HepG2 (cell line): ENCODE measurements around the gene RASSF7. TPM values are rescaled to one million over a fixed set of nuclear protein-coding genes. Genes with fewer than 3 reads are reported as not detected.

Experiments
- HOXA9 ChIP-seq: sonication (generic); formaldehyde crosslinking; IDR thresholded peaks from 2 replicates; pipeline ENCODE4 v1.8.1; 2022; ENCODE audit warnings: missing genetic modification reagents, mild to moderate bottlenecking, moderate library complexity, borderline replicate concordance
- MTA3 ChIP-seq: sonication (generic); formaldehyde crosslinking; IDR thresholded peaks from 2 replicates; pipeline ENCODE4 v1.4.0; 2020; ENCODE audit warnings: missing genetic modification reagents
- MXD1 ChIP-seq: sonication (generic); formaldehyde crosslinking; IDR thresholded peaks from 2 replicates; pipeline ENCODE4 v1.4.0; 2020; ENCODE audit warnings: mild to moderate bottlenecking, missing genetic modification reagents
- NR0B2 ChIP-seq: sonication (generic); formaldehyde crosslinking; IDR thresholded peaks from 2 replicates; pipeline ENCODE4 v1.4.0; 2020; ENCODE audit warnings: mild to moderate bottlenecking, missing genetic modification reagents
- RAD21 ChIP-seq: fragments of 450-650 bp; formaldehyde crosslinking; IDR thresholded peaks from 2 replicates; pipeline ENCODE4 v1.5.0; 2020; ENCODE audit warnings: mild to moderate bottlenecking
- SNAPC2 ChIP-seq: sonication (generic); formaldehyde crosslinking; IDR thresholded peaks from 2 replicates; pipeline ENCODE4 v1.8.1; 2022; ENCODE audit warnings: mild to moderate bottlenecking, missing genetic modification reagents
- ZBTB10 ChIP-seq: sonication (generic); formaldehyde crosslinking; IDR thresholded peaks from 2 replicates; pipeline ENCODE4 v1.4.0; 2020; ENCODE audit warnings: missing genetic modification reagents, borderline replicate concordance
- ZBTB26 ChIP-seq: IDR thresholded peaks from 2 replicates; pipeline ENCODE4 v1.6.1; 2016; ENCODE audit warnings: missing compliant biosample characterization, missing genetic modification reagents, borderline replicate concordance
- ZNF142 ChIP-seq: sonication (generic); formaldehyde crosslinking; IDR thresholded peaks from 2 replicates; pipeline ENCODE4 v1.4.0; 2020; ENCODE audit warnings: missing genetic modification reagents
- ZNF234 ChIP-seq: sonication (generic); formaldehyde crosslinking; conservative IDR thresholded peaks from 2 replicates; pipeline ENCODE4 v1.5.1; 2020; ENCODE audit warnings: mild to moderate bottlenecking, missing genetic modification reagents
- ZNF33A ChIP-seq: sonication (generic); formaldehyde crosslinking; IDR thresholded peaks from 2 replicates; pipeline ENCODE4 v1.5.1; 2020; ENCODE audit warnings: missing genetic modification reagents, mild to moderate bottlenecking, moderate library complexity, borderline replicate concordance
- ZNF350 ChIP-seq: sonication (generic); formaldehyde crosslinking; IDR thresholded peaks from 2 replicates; pipeline ENCODE4 v1.4.0; 2020; ENCODE audit warnings: mild to moderate bottlenecking, low read depth, missing genetic modification reagents, borderline replicate concordance
- ZNF362 ChIP-seq: sonication (generic); formaldehyde crosslinking; IDR thresholded peaks from 2 replicates; pipeline ENCODE4 v1.4.0; 2020; ENCODE audit warnings: missing genetic modification reagents, mild to moderate bottlenecking, borderline replicate concordance
- ZNF607 ChIP-seq: sonication (generic); formaldehyde crosslinking; IDR thresholded peaks from 2 replicates; pipeline ENCODE4 v1.5.1; 2020; ENCODE audit warnings: missing genetic modification reagents, mild to moderate bottlenecking, borderline replicate concordance
- ZNF740 ChIP-seq: sonication (generic); formaldehyde crosslinking; IDR thresholded peaks from 2 replicates; pipeline ENCODE4 v1.4.0; 2020; ENCODE audit warnings: missing genetic modification reagents
- polyA plus RNA-seq, 8 experiments: library from polyadenylated mRNA; depleted of rRNA in 3 of 8; stranded (reverse) in 7 of 8; unstranded in 1 of 8; fragments of >200 nt; fragmentation: Illumina TruSeq in 4 of 8; extraction: Trizol in 4 of 8; gene quantifications; 2 replicates each; pipeline versions ENCODE4 v1.2.1 to v1.2.3, GENCODE V29; 2011 to 2016; ENCODE audit warnings: low read depth in 4 of 8, missing spikeins in 1 of 8, mixed read lengths in 1 of 8; ENCODE audit not compliant: insufficient read depth in 1 of 8
- total RNA-seq, 5 experiments: library from RNA; depleted of rRNA; stranded (reverse); fragments of >200 nt; fragmentation: Illumina TruSeq; extraction: Trizol; gene quantifications; 2 replicates each; pipeline ENCODE4 v1.2.3, GENCODE V29; 2016; ENCODE audit warnings: low read depth in 1 of 5

RASSF7 gene
- total and polyA plus RNA-seq, 2 of the 13 experiments (the other 11 are each of a cell fraction or from before 2014, with no cell fraction given), result 20.2 to 28.6 TPM

GRCh38 chr11:520428-521176, 40.2 kb upstream of the RASSF7 start (continued):
- no peak for TF ChIP-seq ZNF142 (CRISPR knock-in tag)
- no peak for TF ChIP-seq SNAPC2 (CRISPR knock-in tag)
- TF ChIP-seq ZNF350 (CRISPR knock-in tag), result peak; percentile 29; the same call in 1 of the 2 replicates
- no peak for TF ChIP-seq MXD1 (CRISPR knock-in tag)
- no peak for TF ChIP-seq ZNF740
- TF ChIP-seq NR0B2, result no peak
- peak; percentile 28; the same call in 1 of the 2 replicates for TF ChIP-seq RAD21
- TF ChIP-seq ZBTB10, result no peak
- no peak for TF ChIP-seq MTA3 (CRISPR knock-in tag)
- peak; percentile 33; the same call in 1 of the 2 replicates for TF ChIP-seq ZBTB26
- TF ChIP-seq HOXA9, result no peak
- TF ChIP-seq ZNF33A (CRISPR knock-in tag), result no peak
- TF ChIP-seq ZNF607, result no peak
- TF ChIP-seq ZNF362 (CRISPR knock-in tag), result 0 out of 2 replicates have a peak, but pooled peaks have one; percentile 18
- TF ChIP-seq ZNF234 (CRISPR knock-in tag), result no peak
